ENCODE data around the gene WNK2. TPM values are rescaled to one million over a fixed set of nuclear protein-coding genes. Genes with fewer than 3 reads are reported as not detected.

The WNK2 gene
- 1 to 10 TPM in 1 of 2 donors, under 1 TPM in 1; 0.93 to 1.6 TPM for total RNA-seq
- polyA plus RNA-seq (ENCODE audit: insufficient read length in 6 of 6) = 10 to 100 TPM in 1 of 6 donors, 1 to 10 TPM in 5; 5.7 to 10.4 (median 8.0) TPM
- long read RNA-seq, donor 1 = 0 reads
- long read RNA-seq, donor 2 = 0 reads
- long read RNA-seq, donor 3 = 0 reads
- long read RNA-seq, donor 4 = 0 reads
- long read RNA-seq, donor 5 = 0 reads
- long read RNA-seq, donor 6 = 0 reads
- long read RNA-seq, donor 7 = 0 reads
- long read RNA-seq, donor 8 = 0 reads
- long read RNA-seq, donor 9 = 0 reads
- long read RNA-seq, donor 10 = 0 reads
- long read RNA-seq, donor 11, partial matches to known transcripts = 19 of 22 reads
- long read RNA-seq, donor 11, other reads (novel, unspliced or antisense) = 0 of 22 reads
- long read RNA-seq, donor 12 = 0 reads

DNA sequence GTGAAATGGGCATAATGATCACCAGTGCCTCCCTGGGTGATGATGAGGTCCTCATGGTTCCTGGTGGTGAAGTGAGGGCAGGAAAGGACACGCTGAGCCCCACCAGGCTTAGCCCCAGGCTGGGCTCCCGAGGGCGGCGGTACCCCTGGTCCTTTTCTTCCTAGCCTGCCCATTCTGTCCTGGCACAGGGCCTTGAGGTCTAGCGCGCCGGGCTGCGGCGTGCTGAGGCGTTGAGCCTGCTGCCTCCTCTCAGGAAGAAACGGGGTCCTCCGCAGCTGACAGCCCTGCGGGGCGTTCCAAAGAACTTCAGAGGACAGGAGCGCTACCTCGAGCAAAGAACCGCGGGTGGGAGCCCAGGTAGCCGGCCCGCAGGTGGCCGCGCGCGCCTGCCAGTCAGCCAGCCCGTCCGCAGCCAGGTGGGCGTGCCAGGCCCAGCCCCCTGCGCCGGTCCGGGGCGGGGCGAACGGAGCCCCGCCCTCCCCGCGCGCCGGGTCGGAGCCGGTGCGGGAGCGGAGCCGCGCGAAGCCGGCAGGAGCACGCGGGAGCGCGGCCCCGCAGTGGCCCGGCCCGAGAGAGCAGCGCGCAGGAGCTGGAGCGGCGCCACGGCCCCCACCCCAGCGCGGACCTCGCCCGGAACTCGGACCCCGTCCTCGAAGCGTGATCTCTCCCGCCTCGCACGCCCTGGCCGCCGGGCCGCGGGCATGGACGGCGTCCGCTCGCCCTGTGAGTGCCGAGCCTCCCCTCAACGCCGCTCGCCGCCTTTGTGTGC lies at the start of gene WNK2:
TSS of gene WNK2 (plus strand) at position 477 of the 769 bp plus-strand sequence. CDS start 791 bp downstream, outside the sequence.
- H3K4me3 ChIP-seq = peak within 1 kb of the TSS; percentile 25 to 36
- no peak for TF ChIP-seq CTCF (IDR thresholded peaks at IDR 0.05)
- H3K36me3 ChIP-seq = no peaks in the 10 kb centered on the region
- no peaks in the 10 kb centered on the region for H3K9me3 ChIP-seq
- intact Hi-C loops (cut with DNase I) = no loop called here
- ATAC-seq = peak; percentile 92
- H3K4me1 ChIP-seq = peaks cover 3 to 18% of the 10 kb centered on the region in 2 donors
- peak in 1 of 4 donors; percentile 81 for DNase-seq
- H3K27ac ChIP-seq = no peak within 1 kb of the TSS
- H3K27me3 ChIP-seq = peaks cover 21 to 83% of the 10 kb centered on the region in 2 donors

- intact Hi-C loops (cut with DNase I) = no loop called here
Measured at GRCh38 chr9:93134740-93135444, 49.0 kb upstream of the WNK2 start.

GRCh38 chr9:93136011-93136440 lies 47.9 kb upstream of the WNK2 start:
- H3K27ac ChIP-seq = no peak overlapping the region
- no peaks in the 10 kb centered on the region for H3K27me3 ChIP-seq
- peaks cover 0 to under 1% of the 10 kb centered on the region in 2 donors for H3K36me3 ChIP-seq
- H3K9me3 ChIP-seq = peaks cover 0 to 5% of the 10 kb centered on the region in 2 donors
- intact Hi-C loops (cut with DNase I) = no loop called here
- DNase-seq (peak in 1 of 4 donors; percentile 40), ATAC-seq (no peak)
- no peak for TF ChIP-seq CTCF (IDR thresholded peaks at IDR 0.05)
- no peak overlapping the region for H3K4me3 ChIP-seq
- H3K4me1 ChIP-seq = peaks cover 31 to 52% of the 10 kb centered on the region in 2 donors

More at GRCh38 chr9:93134740-93135444, 49.0 kb upstream of the WNK2 start:
- peaks cover 0 to 5% of the 10 kb centered on the region in 2 donors for H3K36me3 ChIP-seq
- DNase-seq (no peak), ATAC-seq (no peak)
- peaks cover 36 to 64% of the 10 kb centered on the region in 2 donors for H3K4me1 ChIP-seq
- TF ChIP-seq CTCF (IDR thresholded peaks at IDR 0.05) = no peak
- H3K9me3 ChIP-seq = peaks cover 0 to 5% of the 10 kb centered on the region in 2 donors
- peak overlapping the region; percentile 76 to 95 for H3K4me3 ChIP-seq
- no peaks in the 10 kb centered on the region for H3K27me3 ChIP-seq
- H3K27ac ChIP-seq = peak overlapping the region; percentile 96 to 99

DNA sequence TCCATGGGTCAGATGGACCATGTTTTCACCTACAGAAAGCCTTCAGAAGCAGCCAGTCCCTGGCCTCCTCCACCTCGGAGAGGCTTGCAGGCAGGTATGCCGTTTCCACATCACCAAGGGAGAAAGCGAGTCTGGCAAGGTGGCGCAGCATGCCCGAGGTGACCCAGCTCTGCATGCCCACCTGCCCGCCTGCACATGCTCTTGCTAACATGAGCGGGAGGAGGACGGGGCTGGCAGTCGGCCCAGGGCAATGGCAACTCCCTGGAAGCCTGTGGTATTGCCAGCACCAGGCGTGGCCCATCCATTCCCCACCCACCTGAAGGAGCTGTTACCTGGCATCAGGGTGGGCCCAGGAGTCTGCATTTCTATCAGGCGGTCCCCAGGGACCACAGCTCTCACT lies 46.6 kb upstream of the WNK2 start:
- H3K4me3 ChIP-seq = no peak overlapping the region
- peak in 1 of 4 donors; percentile 64 for DNase-seq
- peaks cover 18 to 39% of the 10 kb centered on the region in 2 donors for H3K4me1 ChIP-seq
- no peak for TF ChIP-seq CTCF (IDR thresholded peaks at IDR 0.05)
- H3K36me3 ChIP-seq = no peaks in the 10 kb centered on the region
- H3K9me3 ChIP-seq = peaks cover 0 to 5% of the 10 kb centered on the region in 2 donors
- ATAC-seq = no peak
- intact Hi-C loops (cut with DNase I) = no loop called here
- H3K27ac ChIP-seq = no peak overlapping the region
- no peaks in the 10 kb centered on the region for H3K27me3 ChIP-seq
